Subcutaneous adipose tissue (tissue), 4 donors: ENCODE measurements around the gene SLX4. TPM values are rescaled to one million over a fixed set of nuclear protein-coding genes. Genes with fewer than 3 reads are reported as not detected.

Source experiments
- total RNA-seq, 4 donors: library from RNA; depleted of rRNA; stranded (reverse); fragments of >200 nt; gene quantifications; one replicate each; pipeline ENCODE4 v1.1.0, GENCODE V29; 2016
- TF ChIP-seq, protein P1 (sequence below): fragments of 450-650 bp; IDR thresholded peaks from one replicate; pipeline ENCODE4 v1.5.1; 2016; ENCODE audit warnings: low read depth, mild to moderate bottlenecking, control low read depth, antibody characterized with exemption, moderate library complexity

SLX4 gene, protein sequence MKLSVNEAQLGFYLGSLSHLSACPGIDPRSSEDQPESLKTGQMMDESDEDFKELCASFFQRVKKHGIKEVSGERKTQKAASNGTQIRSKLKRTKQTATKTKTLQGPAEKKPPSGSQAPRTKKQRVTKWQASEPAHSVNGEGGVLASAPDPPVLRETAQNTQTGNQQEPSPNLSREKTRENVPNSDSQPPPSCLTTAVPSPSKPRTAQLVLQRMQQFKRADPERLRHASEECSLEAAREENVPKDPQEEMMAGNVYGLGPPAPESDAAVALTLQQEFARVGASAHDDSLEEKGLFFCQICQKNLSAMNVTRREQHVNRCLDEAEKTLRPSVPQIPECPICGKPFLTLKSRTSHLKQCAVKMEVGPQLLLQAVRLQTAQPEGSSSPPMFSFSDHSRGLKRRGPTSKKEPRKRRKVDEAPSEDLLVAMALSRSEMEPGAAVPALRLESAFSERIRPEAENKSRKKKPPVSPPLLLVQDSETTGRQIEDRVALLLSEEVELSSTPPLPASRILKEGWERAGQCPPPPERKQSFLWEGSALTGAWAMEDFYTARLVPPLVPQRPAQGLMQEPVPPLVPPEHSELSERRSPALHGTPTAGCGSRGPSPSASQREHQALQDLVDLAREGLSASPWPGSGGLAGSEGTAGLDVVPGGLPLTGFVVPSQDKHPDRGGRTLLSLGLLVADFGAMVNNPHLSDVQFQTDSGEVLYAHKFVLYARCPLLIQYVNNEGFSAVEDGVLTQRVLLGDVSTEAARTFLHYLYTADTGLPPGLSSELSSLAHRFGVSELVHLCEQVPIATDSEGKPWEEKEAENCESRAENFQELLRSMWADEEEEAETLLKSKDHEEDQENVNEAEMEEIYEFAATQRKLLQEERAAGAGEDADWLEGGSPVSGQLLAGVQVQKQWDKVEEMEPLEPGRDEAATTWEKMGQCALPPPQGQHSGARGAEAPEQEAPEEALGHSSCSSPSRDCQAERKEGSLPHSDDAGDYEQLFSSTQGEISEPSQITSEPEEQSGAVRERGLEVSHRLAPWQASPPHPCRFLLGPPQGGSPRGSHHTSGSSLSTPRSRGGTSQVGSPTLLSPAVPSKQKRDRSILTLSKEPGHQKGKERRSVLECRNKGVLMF (N-terminal part only)
- total RNA-seq = 1 to 10 TPM; 2.4 to 3.8 (median 2.8) TPM

DNA sequence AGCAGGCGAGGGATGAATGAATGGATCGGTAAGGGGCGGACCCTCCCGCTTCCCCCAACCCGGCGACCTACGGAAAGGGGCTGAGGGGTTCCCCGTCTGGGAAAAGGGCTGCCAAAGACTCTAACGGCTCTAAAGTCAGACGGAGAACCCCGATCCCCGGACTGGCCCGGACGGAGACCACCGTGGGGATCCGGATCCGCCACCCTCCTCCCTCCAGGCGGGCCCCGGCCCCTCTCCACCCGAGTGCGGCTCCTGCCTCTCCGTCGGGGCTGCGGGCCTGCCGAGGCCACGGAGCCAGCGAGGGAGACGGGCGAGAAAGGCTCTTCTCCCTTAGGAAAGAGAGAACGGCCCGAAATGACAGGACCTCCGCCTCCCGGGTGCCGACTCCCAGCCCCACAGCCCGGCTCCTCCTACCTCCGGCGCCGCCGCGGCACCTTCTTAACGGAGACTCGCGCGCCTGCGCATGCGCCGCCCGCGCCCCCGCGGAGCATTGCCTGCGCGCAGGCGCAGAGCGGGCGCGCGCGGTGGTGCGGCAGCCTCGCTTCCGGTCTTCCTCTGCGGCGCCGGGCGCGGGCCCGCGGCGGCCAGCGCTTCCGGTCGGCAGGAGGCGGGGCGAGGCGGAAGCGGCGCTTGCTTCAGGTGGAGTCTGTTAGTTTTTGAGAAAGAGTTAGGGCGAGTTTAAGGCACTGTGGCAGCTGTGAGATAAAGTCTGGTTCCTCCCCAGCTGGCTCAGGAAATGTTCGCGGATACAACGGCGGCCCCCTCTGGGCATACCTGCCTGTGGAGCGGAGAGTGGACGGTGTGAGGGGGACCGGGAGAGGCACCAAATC, at the start of gene SLX4:
SLX4 (minus strand) TSS at position 461 of the 830 bp plus-strand sequence. CDS start 2,642 bp downstream, outside the sequence.
- TF ChIP-seq, protein P1, sequence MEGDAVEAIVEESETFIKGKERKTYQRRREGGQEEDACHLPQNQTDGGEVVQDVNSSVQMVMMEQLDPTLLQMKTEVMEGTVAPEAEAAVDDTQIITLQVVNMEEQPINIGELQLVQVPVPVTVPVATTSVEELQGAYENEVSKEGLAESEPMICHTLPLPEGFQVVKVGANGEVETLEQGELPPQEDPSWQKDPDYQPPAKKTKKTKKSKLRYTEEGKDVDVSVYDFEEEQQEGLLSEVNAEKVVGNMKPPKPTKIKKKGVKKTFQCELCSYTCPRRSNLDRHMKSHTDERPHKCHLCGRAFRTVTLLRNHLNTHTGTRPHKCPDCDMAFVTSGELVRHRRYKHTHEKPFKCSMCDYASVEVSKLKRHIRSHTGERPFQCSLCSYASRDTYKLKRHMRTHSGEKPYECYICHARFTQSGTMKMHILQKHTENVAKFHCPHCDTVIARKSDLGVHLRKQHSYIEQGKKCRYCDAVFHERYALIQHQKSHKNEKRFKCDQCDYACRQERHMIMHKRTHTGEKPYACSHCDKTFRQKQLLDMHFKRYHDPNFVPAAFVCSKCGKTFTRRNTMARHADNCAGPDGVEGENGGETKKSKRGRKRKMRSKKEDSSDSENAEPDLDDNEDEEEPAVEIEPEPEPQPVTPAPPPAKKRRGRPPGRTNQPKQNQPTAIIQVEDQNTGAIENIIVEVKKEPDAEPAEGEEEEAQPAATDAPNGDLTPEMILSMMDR = no peak

GRCh38 chr16:3659251-3659650, 47.8 kb upstream of the SLX4 start:
- TF ChIP-seq, protein P1 = no peak

GRCh38 chr16:3656491-3657468, 45.4 kb upstream of the SLX4 start:
- TF ChIP-seq, protein P1 = no peak

DNA sequence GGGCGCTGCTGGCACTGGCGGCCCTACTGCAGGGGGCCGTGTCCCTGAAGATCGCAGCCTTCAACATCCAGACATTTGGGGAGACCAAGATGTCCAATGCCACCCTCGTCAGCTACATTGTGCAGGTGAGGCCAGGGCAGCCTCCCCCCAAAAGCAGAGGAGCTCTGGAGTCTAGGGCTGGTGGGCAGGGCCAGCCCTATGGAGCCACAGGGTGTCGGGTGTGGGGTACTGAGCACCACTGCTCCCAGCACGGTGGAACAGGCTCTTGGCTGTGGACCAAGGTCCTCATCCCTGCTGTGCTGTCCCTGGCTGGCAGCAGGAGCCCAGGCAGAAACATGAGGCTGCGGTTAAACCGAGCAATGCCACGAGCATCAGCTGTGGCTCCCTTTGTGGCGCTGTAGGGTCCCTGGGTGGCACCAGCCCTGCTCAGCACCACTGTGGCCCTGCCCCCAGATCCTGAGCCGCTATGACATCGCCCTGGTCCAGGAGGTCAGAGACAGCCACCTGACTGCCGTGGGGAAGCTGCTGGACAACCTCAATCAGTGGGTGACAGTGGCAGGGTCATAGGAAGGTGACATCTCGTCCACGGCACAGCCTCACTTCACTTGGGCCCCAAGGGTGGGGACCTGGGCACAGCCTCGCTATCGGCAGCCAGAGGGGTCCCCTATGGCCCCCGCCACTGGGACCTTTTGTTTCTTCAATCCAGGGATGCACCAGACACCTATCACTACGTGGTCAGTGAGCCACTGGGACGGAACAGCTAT, 44.2 kb upstream of the SLX4 start:
- TF ChIP-seq, protein P1 = no peak

DNA sequence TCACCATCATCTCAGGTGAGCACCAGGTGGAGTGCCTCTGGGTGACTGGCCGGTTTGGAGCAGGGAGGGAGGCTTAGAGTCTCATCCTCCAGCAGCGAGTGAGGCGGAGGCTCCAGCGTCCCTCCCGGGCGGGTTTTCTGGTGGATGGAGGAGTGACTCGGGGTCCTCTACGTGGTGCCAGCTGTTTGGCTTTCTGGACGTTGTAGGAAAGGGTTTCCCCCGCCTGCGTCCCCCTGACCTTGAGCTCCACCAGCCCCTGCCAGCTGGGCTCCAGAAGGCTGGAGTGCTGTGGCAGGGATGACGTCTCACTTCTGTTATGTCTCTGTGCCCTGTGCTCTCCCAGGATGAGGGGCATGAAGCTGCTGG, 43.6 kb upstream of the SLX4 start:
- TF ChIP-seq, protein P1 = no peak
